Calu3 (cell line): ENCODE measurements around the gene FBXW8. TPM values are rescaled to one million over a fixed set of nuclear protein-coding genes. Genes with fewer than 3 reads are reported as not detected.

Experiments used
- BruUV-seq: library from RNA; stranded (reverse); fragments of 400-500 nt; replicated peaks from 2 replicates; lab custom pipeline; 2021; lab: Mats Ljungman, UMichigan
- CTCF ChIA-PET: fragments of 300-600 bp; sonication (Branson Sonifier 250); formaldehyde crosslinking; loops from one replicate; lab custom pipeline; 2022; ENCODE audit warnings: antibody characterized with exemption; lab: Charles Lee
- DNase-seq: peaks from one replicate; pipeline ENCODE4 v3.0.0; 2022
- H3K27ac Mint-ChIP-seq: one replicate; pipeline ENCODE4 v1.8.0; 2022; ENCODE audit warnings: mixed read lengths; ENCODE audit not compliant: unreplicated experiment
- H3K27me3 Mint-ChIP-seq: one replicate; pipeline ENCODE4 v1.8.0; 2022; ENCODE audit warnings: mixed read lengths; ENCODE audit not compliant: unreplicated experiment
- H3K36me3 Mint-ChIP-seq: one replicate; pipeline ENCODE4 v1.8.0; 2022; ENCODE audit warnings: mild to moderate bottlenecking, moderate library complexity, mixed read lengths; ENCODE audit not compliant: insufficient read depth, unreplicated experiment
- H3K4me1 Mint-ChIP-seq: one replicate; pipeline ENCODE4 v1.8.0; 2022; ENCODE audit warnings: mild to moderate bottlenecking, low read depth, mixed read lengths; ENCODE audit not compliant: unreplicated experiment
- H3K4me3 Mint-ChIP-seq: one replicate; pipeline ENCODE4 v1.8.0; 2022; ENCODE audit warnings: mild to moderate bottlenecking, low read depth, moderate library complexity, mixed read lengths; ENCODE audit not compliant: unreplicated experiment
- H3K9me3 Mint-ChIP-seq: one replicate; pipeline ENCODE4 v1.8.0; 2022; ENCODE audit warnings: low read depth, mixed read lengths; ENCODE audit not compliant: unreplicated experiment
- intact Hi-C: fragments of 100-400 bp; cut with micrococcal nuclease; formaldehyde crosslinking; loops from one replicate; pipeline ENCODE4 v1.10.0; 2022; ENCODE audit not compliant: unreplicated experiment
- total RNA-seq: library from RNA; stranded (reverse); gene quantifications from 2 replicates; pipeline ENCODE4 v1.2.3, GENCODE V29; 2022
- TF ChIP-seq, protein P1 (sequence below): fragments of 200-600 bp; IDR thresholded peaks from one replicate; pipeline ENCODE4 v1.8.0; 2022; ENCODE audit warnings: antibody characterized with exemption; ENCODE audit not compliant: unreplicated experiment

The FBXW8 gene
- total RNA-seq, 1 experiment from 2014 or later = 18.2 TPM

DNA sequence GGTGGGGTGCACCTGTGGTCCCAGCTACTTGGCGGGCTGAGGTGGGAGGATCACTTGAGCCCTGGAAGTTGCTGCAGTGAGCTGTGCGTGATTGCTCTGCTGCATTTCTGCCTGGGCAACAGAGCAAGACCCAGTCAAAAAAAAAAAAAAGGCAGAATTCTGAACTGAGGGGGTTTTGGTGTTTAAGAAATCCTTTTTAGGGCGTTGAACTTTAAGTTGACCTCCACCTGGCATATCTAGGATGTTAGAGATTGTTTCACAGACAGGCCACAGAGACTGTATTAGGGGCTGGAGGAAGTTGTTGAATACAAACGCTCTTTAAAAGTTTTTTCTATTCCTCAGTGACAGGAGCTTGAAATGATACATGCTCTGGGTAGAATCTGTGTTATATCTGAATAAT is 60.5 kb downstream of the FBXW8 start:
- no peaks in the 10 kb centered on the region for H3K9me3 Mint-ChIP-seq
- no TSS peak for BruUV-seq
- no peaks in the 10 kb centered on the region for H3K4me1 Mint-ChIP-seq
- H3K4me3 Mint-ChIP-seq = no peak overlapping the region
- TF ChIP-seq, protein P1, sequence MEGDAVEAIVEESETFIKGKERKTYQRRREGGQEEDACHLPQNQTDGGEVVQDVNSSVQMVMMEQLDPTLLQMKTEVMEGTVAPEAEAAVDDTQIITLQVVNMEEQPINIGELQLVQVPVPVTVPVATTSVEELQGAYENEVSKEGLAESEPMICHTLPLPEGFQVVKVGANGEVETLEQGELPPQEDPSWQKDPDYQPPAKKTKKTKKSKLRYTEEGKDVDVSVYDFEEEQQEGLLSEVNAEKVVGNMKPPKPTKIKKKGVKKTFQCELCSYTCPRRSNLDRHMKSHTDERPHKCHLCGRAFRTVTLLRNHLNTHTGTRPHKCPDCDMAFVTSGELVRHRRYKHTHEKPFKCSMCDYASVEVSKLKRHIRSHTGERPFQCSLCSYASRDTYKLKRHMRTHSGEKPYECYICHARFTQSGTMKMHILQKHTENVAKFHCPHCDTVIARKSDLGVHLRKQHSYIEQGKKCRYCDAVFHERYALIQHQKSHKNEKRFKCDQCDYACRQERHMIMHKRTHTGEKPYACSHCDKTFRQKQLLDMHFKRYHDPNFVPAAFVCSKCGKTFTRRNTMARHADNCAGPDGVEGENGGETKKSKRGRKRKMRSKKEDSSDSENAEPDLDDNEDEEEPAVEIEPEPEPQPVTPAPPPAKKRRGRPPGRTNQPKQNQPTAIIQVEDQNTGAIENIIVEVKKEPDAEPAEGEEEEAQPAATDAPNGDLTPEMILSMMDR = no peak
- DNase-seq = no peak
- intact Hi-C loops = no loop called here
- peaks cover 35% of the 10 kb centered on the region for H3K36me3 Mint-ChIP-seq
- no peaks in the 10 kb centered on the region for H3K27me3 Mint-ChIP-seq
- H3K27ac Mint-ChIP-seq = no peak overlapping the region
- CTCF ChIA-PET = no interaction called here

DNA sequence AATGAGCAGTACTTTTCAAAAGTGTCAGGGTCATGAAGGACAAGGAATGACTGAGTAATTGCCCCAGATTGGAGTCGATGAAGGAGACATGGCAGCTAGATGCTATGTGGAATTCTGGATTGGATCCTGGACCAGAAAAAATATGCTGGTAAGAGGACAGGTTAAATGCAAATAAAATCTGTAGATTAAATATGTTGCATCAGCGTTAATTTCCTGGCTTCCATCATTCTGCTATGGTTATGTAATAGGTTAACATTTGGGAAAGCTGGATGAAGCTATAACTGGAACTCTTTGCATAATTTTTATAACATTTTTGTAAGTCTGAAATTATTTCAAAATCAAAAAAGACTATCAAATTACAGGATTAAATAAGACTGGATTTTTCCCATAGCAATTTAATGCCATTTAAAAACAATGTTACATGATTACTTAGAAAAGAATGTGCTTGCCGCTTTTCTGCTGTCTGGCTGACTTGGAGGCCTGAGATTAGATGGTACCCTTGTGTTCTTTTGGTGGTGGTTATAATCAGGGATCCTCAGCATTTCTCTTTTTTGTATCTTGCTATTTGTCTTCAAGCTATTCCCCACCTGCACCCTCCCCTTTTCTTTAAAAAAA is 65.1 kb downstream of the FBXW8 start:
- TF ChIP-seq, protein P1 = no peak
- no peak for DNase-seq
- H3K27me3 Mint-ChIP-seq = no peaks in the 10 kb centered on the region
- intact Hi-C loops = no loop called here
- CTCF ChIA-PET = no interaction called here
- no peak overlapping the region for H3K27ac Mint-ChIP-seq
- H3K36me3 Mint-ChIP-seq = peaks cover 32% of the 10 kb centered on the region
- H3K9me3 Mint-ChIP-seq = no peaks in the 10 kb centered on the region
- H3K4me3 Mint-ChIP-seq = no peak overlapping the region
- no peaks in the 10 kb centered on the region for H3K4me1 Mint-ChIP-seq
- no TSS peak for BruUV-seq

DNA sequence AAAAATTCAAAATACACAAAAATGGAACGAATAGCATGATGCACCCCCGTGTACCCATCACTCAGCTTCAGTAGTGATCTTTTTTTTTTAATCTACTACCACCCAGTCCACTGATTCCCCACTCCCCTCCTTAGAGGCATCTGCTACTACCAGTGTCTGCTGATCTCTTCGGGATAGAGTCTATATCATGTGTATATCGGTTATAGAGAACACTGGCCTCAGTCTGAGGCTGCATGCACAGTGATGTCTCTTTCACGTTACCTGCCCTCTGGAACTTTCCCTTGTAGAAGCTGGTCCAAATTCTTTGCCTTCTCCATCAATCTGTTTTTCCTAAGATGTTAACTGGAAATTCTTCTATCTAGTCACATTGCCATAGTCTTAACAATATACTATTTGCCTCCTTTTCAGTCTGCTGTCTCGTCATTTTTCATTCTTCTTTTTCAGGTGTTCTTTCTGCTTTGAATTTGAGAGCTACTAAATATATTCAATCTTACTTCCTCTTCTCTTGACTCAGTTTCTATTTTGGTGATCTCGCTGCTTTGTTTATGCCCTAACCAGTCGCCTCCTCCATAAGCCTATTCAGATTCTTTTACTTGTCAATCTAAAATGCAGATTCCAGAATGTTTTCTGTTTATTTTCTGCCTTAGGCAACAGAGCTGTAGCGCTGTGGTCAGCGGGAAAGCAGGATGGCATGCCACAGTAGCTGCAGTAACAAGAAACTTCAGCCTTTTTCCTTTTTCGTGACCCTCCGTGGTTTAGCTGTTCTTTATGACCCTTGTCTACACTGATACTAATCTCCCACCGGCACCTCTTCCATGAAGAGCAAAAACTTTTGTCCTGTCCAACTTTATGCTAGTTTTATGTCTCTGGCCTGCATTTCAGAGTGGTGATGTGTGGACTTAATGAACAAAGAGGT is 67.0 kb downstream of the FBXW8 start:
- no peak overlapping the region for H3K4me3 Mint-ChIP-seq
- no peak for DNase-seq
- no peaks in the 10 kb centered on the region for H3K9me3 Mint-ChIP-seq
- no peak overlapping the region for H3K27ac Mint-ChIP-seq
- CTCF ChIA-PET = no interaction called here
- no peaks in the 10 kb centered on the region for H3K27me3 Mint-ChIP-seq
- no peaks in the 10 kb centered on the region for H3K4me1 Mint-ChIP-seq
- TF ChIP-seq, protein P1 = no peak
- peaks cover 24% of the 10 kb centered on the region for H3K36me3 Mint-ChIP-seq
- BruUV-seq = no TSS peak
- intact Hi-C loops = no loop called here

DNA sequence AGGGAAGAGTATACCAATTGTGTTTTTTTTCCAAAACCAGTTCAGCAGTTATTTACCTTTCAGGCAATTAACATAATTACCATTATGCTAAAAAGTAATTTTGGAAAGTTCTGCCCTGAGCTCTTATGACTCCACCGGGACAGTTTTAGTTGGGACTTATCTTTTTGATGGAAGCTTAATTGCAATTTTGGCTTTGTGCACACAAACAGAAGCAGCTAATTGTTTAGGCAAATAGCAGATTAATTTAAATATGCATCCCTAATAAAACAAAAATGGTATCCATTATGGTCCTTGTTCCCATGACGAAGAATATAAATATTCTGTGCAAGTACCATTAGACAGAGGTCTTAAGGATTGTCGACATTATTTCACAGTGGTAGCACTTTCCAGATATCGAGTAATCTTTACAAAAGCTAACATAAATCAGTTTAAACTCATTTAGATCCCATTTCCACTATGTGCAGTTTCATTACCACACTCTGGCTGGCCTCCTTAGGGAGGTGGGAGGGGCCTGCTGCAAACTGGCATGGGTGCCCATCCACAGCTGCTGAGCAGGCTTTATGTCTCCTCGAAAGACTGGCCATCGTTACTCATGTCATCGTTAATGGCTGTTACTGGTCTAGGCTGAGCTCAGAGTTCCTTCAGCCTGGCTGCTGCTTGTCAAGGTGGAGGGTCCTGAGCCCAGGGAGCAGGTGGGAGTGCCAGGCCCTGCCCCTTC is 68.2 kb downstream of the FBXW8 start:
- TF ChIP-seq, protein P1 = no peak
- intact Hi-C loops = no loop called here
- Mint-ChIP-seq H3K9me3 (no peaks in the 10 kb centered on the region), H3K4me3 (no peak overlapping the region), H3K36me3 (peaks cover 14% of the 10 kb centered on the region), H3K4me1 (no peaks in the 10 kb centered on the region), H3K27me3 (no peaks in the 10 kb centered on the region), H3K27ac (no peak overlapping the region)
- CTCF ChIA-PET = interaction anchor here (0.6 to 0.7 kb wide), 2 partner anchors 270 to 768 kb away, joined by 4 read pairs; no protein-coding TSS in a partner anchor
- DNase-seq = no peak
- no TSS peak for BruUV-seq
